OCI-LY3 (cell line): ENCODE data around the gene ZC3H6.

Experiments
- H2AFZ ChIP-seq: fragments of 200-600, 300-600 bp; shearing (Covaris generic); 2 replicates; pipeline ENCODE4 v1.6.0; 2014; ENCODE audit warnings: antibody characterized with exemption, low read depth, low read length
- H3K27ac ChIP-seq: fragments of 200-600, 300-600 bp; sonication (generic); 2 replicates; pipeline ENCODE4 v1.5.1; 2014; ENCODE audit warnings: mild to moderate bottlenecking, low read length, moderate library complexity, mixed read lengths
- H3K27me3 ChIP-seq: fragments of 200-600, 300-600 bp; sonication (generic); 2 replicates; pipeline ENCODE4 v1.6.1; 2014; ENCODE audit warnings: low read depth, low read length, mixed read lengths
- H3K36me3 ChIP-seq: fragments of 200-600, 300-600 bp; sonication (generic); replicated peaks from 2 replicates; pipeline ENCODE3; 2014; ENCODE audit warnings: low read depth, low read length, mixed read lengths
- H3K4me1 ChIP-seq: fragments of 300-600, 200-600 bp; sonication (generic); 2 replicates; pipeline ENCODE4 v1.6.1; 2014; ENCODE audit warnings: low read length, mixed read lengths
- H3K4me2 ChIP-seq: fragments of 200-600, 300-600 bp; sonication (generic); 2 replicates; pipeline ENCODE4 v1.6.1; 2014; ENCODE audit warnings: low read length, mixed read lengths
- H3K4me3 ChIP-seq: fragments of 300-600, 200-600 bp; sonication (generic); 2 replicates; pipeline ENCODE4 v1.5.1; 2014; ENCODE audit warnings: antibody characterized with exemption, mild to moderate bottlenecking, low read length, moderate library complexity
- H3K79me2 ChIP-seq: fragments of 300-600, 200-600 bp; shearing (Covaris generic); 2 replicates; pipeline ENCODE4 v1.6.1; 2014; ENCODE audit warnings: mild to moderate bottlenecking, low read length, mixed read lengths
- H3K9ac ChIP-seq: fragments of 300-600, 200-600 bp; shearing (Covaris generic); 2 replicates; pipeline ENCODE4 v1.6.0; 2014; ENCODE audit warnings: mild to moderate bottlenecking, low read length, moderate library complexity
- H3K9me3 ChIP-seq: fragments of 200-600, 300-600 bp; shearing (Covaris generic); 2 replicates; pipeline ENCODE4 v1.6.1; 2014; ENCODE audit warnings: low read length, mixed read lengths; ENCODE audit not compliant: insufficient read depth
- H4K20me1 ChIP-seq: fragments of 200-600, 300-600 bp; sonication (generic); 2 replicates; pipeline ENCODE4 v1.6.1; 2016; ENCODE audit warnings: low read length, mixed read lengths; ENCODE audit not compliant: insufficient read depth
- CTCF ChIP-seq: fragments of 200-600, 300-600 bp; sonication (generic); IDR thresholded peaks from 2 replicates; pipeline ENCODE4 v1.5.1; 2014; ENCODE audit warnings: antibody characterized with exemption, low read length, low read depth
- EZH2phosphoT487 ChIP-seq: fragments of 200-600 bp; shearing (Covaris generic); IDR thresholded peaks from 2 replicates; pipeline ENCODE4 v1.6.1; 2018; ENCODE audit warnings: antibody characterized with exemption, mixed run types, low read depth

The ZC3H6 gene

GRCh38 chr2:112314856-112315255, 39.5 kb downstream of the ZC3H6 start:
- H3K27ac ChIP-seq: no peak overlapping the region
- no peak overlapping the region for H3K4me2 ChIP-seq
- no peaks in the 10 kb centered on the region for H4K20me1 ChIP-seq
- H3K36me3 ChIP-seq: no peaks in the 10 kb centered on the region
- no peaks in the 10 kb centered on the region for H3K27me3 ChIP-seq
- no peak overlapping the region for H3K9ac ChIP-seq
- H3K4me1 ChIP-seq: no peaks in the 10 kb centered on the region
- TF ChIP-seq CTCF: no peak
- TF ChIP-seq EZH2phosphoT487: no peak
- H3K9me3 ChIP-seq: no peaks in the 10 kb centered on the region
- no peak overlapping the region for H3K4me3 ChIP-seq
- H2AFZ ChIP-seq: no peak overlapping the region
- H3K79me2 ChIP-seq: no peaks in the 10 kb centered on the region

- no peaks in the 10 kb centered on the region for H3K4me1 ChIP-seq
These were observed 42.1 kb downstream of the ZC3H6 start for GRCh38 chr2:112317303-112318158.

GRCh38 chr2:112318515-112318914, 43.1 kb downstream of the ZC3H6 start:
- Histone ChIP-seq H3K79me2 (no peaks in the 10 kb centered on the region), H3K9me3 (no peaks in the 10 kb centered on the region), H2AFZ (no peak overlapping the region), H3K4me1 (no peaks in the 10 kb centered on the region), H3K9ac (no peak overlapping the region), H3K4me3 (no peak overlapping the region), H4K20me1 (no peaks in the 10 kb centered on the region), H3K4me2 (no peak overlapping the region), H3K36me3 (no peaks in the 10 kb centered on the region), H3K27ac (no peak overlapping the region), H3K27me3 (no peaks in the 10 kb centered on the region)
- no peak for TF ChIP-seq CTCF

More at GRCh38 chr2:112317303-112318158, 42.1 kb downstream of the ZC3H6 start:
- H2AFZ ChIP-seq: no peak overlapping the region
- no peak overlapping the region for H3K4me2 ChIP-seq
- H3K36me3 ChIP-seq: no peaks in the 10 kb centered on the region
- no peak overlapping the region for H3K9ac ChIP-seq
- H3K27me3 ChIP-seq: no peaks in the 10 kb centered on the region
- H3K79me2 ChIP-seq: no peaks in the 10 kb centered on the region
- TF ChIP-seq CTCF: no peak
- H4K20me1 ChIP-seq: no peaks in the 10 kb centered on the region
- no peaks in the 10 kb centered on the region for H3K9me3 ChIP-seq
- H3K27ac ChIP-seq: no peak overlapping the region
- H3K4me3 ChIP-seq: no peak overlapping the region

- Histone ChIP-seq H3K4me1 (no peaks in the 10 kb centered on the region), H2AFZ (no peak overlapping the region), H3K27me3 (no peaks in the 10 kb centered on the region), H3K4me2 (no peak overlapping the region), H4K20me1 (no peaks in the 10 kb centered on the region), H3K9me3 (no peaks in the 10 kb centered on the region), H3K27ac (no peak overlapping the region), H3K79me2 (no peaks in the 10 kb centered on the region), H3K36me3 (no peaks in the 10 kb centered on the region), H3K9ac (no peak overlapping the region), H3K4me3 (no peak overlapping the region)
- no peak for TF ChIP-seq EZH2phosphoT487
These were observed 46.3 kb downstream of the ZC3H6 start for GRCh38 chr2:112321375-112322320.
